ENCODE data around the gene DPP9.
"Not testable (repeated sequence)": the region's sequence is repeated elsewhere in the genome, so short reads cannot be mapped to it uniquely, and the experiment has no call there.

Gene DPP9

DNA sequence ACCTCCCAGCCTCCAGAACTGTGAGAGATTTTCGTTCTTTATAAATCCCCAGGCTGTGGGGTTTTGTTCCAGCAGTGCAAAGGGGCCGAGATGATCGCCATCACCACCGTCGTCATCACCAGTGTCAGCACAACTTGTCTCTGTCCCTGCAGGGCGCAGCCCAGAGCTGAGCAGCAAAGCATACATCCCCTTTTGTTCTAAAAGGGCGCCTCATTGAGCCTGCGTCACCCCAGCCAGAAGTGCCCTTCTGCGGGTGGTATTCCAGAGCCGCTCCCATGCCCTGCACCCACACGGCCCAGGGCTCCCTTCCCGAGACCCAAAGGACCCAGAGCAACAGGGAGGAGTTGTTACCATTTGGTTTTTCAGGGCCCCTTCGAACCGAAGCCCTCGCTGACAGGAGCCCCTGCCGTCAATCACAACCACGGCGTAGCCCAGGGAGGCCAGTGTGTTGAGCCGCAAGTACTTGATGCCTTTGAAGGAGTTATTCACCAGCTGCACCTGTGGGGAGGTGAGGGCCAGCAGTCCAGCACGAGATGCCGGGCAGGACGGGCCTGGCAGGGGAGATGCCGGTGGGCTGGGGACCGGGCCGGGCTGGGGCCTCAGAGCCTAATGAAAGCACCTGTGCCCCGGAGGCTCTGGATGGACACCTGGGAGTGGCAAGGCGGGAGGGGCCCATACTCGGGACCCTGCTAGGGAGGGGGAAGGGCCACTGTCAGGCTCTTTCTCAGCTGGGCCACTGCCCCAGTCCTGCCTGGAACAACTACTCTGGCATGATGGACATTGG lies 39.1 kb downstream of the DPP9 start:
- no peak for DNase-seq

DNA sequence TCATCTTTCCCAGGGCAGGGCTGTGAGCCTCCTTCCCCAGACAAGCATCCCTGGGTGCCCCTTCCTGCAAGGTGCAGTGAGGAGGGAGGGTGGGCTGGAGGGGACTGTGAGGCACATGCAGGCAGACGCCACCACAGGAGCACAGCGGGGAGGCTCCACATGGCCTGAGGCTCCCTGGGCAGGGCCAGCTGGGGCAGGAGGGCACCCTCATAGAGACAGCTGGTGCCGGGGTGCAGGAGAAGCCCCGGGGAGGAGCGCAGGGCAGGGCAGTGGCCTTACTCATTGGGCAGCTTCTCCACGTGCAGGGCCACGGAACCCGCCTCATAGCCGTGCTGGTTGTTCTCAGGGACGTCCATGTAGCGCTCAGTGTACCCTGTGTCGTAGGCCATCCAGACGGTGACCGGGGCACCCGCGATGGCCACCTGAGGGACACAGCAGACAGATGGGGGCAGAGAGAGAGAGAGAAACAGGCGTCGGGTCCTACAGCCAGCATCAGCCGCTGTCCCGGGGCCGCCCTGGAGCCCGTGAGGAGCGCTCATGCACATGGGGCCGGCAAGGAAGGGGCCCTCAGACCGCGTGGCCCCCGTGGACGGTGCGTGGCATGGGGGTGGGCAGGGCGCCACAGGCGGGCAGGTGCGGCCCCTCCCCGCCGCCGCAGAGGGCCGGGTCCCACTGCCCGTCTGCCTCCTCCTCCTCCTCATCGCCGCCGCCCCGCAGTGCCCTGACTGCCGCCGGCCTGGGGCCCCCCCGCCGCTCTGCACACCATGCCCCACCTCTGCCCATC lies 41.0 kb downstream of the DPP9 start:
- DNase-seq, result no peak

DNA sequence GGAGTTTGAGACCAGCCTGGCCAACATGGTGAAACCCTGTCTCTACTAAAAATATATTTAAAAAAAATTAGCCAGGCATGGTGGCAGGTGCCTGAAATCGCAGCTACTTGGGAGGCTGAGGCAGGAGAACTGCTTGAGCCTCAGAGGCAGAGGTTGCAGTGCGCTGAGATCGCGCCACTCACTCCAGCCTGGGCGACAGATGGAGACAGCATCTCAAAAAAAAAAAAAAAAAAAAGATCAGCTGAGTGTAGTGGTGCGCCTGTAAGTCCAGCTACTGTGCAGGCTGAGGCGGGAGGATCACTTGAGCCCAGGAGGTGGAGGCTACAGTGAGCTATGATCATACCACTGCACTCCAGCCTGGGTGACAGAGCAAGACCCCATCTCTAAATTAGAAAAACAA lies 43.6 kb downstream of the DPP9 start:
- not testable (repeated sequence) for DNase-seq

- DNase-seq, result no peak
Observed at GRCh38 chr19:4678881-4679790, 44.5 kb downstream of the DPP9 start.

GRCh38 chr19:4676955-4677731 lies 46.5 kb downstream of the DPP9 start:
- DNase-seq, result no peak

GRCh38 chr19:4675346-4675745 lies 48.3 kb downstream of the DPP9 start:
- DNase-seq, result no peak

DNA sequence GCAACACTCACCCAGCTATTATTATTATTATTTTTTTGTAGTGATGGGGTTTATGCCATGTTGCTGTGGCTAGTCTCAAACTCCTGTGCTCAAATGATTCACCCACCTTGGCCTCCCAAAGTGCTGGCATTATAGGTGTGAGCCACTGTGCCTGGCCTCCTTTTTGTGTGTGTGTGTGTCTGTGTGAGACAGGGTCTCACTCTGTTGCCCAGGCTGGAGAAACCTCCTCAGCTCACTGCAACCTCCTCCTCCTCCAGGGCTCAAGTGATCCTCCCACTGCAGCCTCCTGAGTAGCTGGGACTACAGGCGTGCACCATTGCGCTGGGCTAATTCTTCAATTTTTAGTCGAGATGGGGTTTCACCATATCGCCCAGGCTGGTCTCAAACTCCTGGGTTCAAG lies 49.9 kb downstream of the DPP9 start:
- DNase-seq, result no peak

- no peak for DNase-seq
Observed at GRCh38 chr19:4673216-4673615, 50.4 kb downstream of the DPP9 start.

GRCh38 chr19:4671185-4671851 lies 52.3 kb downstream of the DPP9 start:
- no peak for DNase-seq

- peak; percentile 82 for DNase-seq
Observed at GRCh38 chr19:4669723-4670480, 53.7 kb downstream of the DPP9 start, which contains the start of gene MYDGF. Gene MYDGF, minus strand, starts transcription at chr19:4670342. Its CDS starts 8 bp downstream, at chr19:4670334.

- DNase-seq, result no peak
Observed at GRCh38 chr19:4664642-4665041, 59.0 kb downstream of the DPP9 start.

DNA sequence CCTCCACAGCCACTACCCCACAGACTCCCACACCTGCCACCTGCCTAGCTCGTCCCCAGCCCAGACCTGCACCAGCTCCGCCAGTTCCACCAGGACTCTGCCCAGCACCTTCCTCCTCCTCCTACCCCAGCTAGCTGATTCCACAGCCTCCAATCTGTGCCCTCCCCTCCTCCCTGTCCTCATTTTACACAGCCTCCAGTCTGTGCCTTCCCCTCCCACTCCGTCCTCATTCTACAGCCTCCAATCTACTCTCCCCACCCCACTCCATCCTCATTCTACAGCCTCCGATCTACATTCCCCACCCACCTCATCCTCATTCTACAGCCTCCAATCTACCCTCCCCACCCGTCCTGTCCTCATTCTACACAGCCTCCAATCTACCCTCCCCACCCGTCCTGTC lies 60.8 kb downstream of the DPP9 start:
- DNase-seq, result no peak

- no peak for DNase-seq
Observed at GRCh38 chr19:4662020-4662695, 61.5 kb downstream of the DPP9 start.

DNA sequence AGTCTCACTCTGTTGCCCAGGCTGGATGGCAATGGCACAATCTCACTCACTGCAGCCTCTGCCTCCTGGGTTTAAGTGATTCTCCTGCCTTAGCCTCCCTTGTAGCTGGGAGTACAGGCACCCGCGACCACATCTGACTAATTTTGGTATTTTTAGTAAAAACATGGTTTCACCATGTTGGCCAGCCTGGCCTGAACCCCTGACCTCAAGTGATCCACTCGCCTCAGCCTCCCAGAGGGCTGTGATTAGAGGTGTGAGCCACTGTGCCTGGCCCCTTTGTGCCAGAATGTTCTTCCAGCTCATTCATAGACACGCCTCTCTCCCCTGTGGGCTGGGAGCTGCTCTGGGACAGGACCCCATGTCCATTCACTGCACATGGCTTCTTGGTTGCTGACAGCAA lies 62.6 kb downstream of the DPP9 start:
- DNase-seq, result no peak

DNA sequence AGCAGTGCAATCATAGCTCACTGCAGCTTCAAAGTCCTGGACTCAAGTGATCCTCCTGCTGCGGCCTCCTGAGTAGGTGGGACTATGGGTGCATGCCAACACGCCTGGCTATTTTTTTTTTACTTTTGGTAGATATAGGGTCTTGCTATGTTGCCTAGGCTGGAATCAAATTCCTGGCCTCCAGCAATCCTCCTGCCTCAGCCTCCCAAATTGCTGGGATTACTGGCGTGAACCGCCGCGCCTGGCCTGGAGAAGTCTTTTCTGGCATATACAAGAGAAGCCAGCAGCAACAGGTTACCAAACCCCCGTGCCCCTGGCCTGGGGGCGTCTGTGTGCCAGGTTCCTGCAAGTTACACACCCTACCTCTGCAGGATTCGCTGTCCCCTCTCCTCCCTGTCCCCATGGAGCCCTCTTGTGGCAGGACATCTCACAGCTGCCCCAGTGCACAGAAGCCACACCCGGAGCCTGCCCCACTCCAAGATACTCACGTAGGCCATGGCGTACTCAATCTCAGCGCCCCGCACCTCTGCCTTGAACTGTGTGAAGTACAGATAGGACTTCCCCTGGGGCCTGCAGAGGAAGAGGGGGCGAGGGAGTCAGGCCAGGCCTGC lies 63.4 kb downstream of the DPP9 start:
- no peak for DNase-seq

DNA sequence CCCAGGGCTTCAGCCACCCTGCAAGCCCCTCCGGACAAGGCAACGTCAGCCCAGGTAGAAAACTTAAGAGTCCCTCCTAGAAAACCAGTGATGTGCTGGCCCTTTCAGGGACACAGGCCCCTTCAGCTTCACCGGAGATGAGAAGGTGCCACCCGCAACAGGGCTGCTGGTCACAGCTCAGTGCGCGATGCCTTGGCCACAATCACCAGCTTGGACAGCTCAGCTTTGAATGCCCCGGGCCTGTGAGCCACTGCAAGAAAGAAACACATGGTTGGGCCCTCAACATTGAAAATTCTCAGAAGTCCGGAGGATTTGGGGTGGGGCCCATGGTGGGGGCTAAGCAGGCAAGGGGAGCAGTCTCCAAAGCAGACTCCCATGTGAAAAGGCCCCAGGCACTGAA lies 65.8 kb downstream of the DPP9 start:
- no peak for DNase-seq

- no peak for DNase-seq
Observed at GRCh38 chr19:4657262-4657661, 66.4 kb downstream of the DPP9 start.

DNA sequence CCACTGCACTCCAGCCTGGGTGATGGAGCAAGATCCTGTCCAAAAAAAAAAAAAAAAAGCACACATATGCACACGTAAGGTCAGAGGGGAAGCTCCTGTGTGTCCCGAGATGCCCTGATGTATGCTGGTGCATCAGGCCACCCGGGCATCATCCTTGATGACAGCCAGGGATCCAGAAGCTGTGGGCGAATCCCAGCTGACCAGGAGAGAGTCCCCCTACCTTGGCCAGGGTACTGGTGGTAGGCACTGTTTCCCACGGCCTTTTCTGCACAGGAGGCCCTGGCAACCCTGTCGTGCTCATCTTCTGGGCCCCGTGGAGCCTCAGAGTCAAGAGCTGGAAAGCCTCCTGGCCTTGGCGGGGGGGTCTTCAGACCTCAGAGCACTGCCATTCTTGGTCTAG lies 67.5 kb downstream of the DPP9 start:
- no peak for DNase-seq

DNA sequence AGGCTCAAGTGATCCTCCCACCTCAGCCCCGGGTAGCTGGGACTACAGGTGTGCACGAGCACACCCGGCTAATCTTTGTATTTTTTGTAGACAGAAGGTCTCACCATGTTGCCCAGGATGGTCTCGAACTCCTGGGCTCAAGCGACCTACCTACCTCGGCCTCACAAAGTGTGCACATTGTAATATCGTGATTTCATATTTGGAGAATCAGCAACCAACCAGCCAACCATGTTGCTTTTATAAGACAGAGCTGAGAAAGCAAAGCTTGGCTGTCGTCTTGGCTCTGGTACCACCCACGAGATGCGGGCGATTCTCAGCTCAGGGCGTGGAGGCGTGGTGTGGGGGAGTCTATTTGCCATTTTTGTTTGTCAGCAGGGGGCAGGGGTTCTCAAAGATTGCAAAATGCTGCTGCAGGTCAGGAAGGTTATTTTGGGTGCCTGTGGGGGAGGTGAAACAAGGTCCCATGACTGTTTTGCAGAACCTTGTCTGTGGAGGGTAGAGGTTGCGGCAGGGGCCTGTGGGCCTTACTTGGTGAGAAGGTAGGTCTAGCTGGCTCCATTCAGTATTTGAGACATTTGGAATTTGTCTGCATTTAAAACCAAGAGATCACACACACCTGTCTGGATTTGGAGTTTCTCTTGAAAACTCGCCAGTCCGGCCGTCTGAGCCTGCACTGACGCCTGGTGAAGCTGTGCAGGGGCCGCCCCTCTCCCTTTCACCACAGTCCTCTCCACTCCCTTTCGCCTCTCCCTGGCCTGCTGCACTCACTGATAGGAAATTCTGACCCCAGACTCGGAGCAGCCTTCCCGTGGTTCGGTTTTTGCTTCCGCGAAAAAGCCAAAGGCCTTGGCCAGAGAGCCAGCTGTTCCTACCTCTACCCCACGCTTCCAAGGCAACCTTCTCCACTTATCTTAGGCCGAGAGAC lies 68.9 kb downstream of the DPP9 start:
- DNase-seq, result no peak
